Dermis blood vessel endothelial cell (primary cell): ENCODE results near the gene FN3KRP. TPM values are rescaled to one million over a fixed set of nuclear protein-coding genes. Genes with fewer than 3 reads are reported as not detected.

Experiments used
- DNase-seq: peaks from one replicate; pipeline ENCODE4 v3.0.0; 2010
- total RNA-seq: library from RNA; depleted of rRNA; stranded (reverse); fragments of >200 nt; gene quantifications from 2 replicates; pipeline ENCODE4 v1.2.3, GENCODE V29; 2014

The FN3KRP gene
- total RNA-seq, 1 donor from 2014 or later = 19.1 TPM

- no peak for DNase-seq
Observed at GRCh38 chr17:82687871-82688270, 28.6 kb upstream of the FN3KRP start.

- no peak for DNase-seq
Observed at GRCh38 chr17:82689077-82689476, 27.4 kb upstream of the FN3KRP start.

GRCh38 chr17:82690786-82691489 is 25.6 kb upstream of the FN3KRP start:
- no peak for DNase-seq

- DNase-seq = no peak
Observed at GRCh38 chr17:82691714-82692113, 24.8 kb upstream of the FN3KRP start.

GRCh38 chr17:82692268-82692667 is 24.2 kb upstream of the FN3KRP start:
- no peak for DNase-seq

- DNase-seq = no peak
Observed at GRCh38 chr17:82693168-82693867, 23.2 kb upstream of the FN3KRP start.

- no peak for DNase-seq
Observed at GRCh38 chr17:82694647-82695046, 21.9 kb upstream of the FN3KRP start.

- DNase-seq = no peak
Observed at GRCh38 chr17:82696259-82696658, 20.2 kb upstream of the FN3KRP start.

GRCh38 chr17:82696916-82697807 is 19.3 kb upstream of the FN3KRP start:
- peak; percentile 6 for DNase-seq

- no peak for DNase-seq
Observed at GRCh38 chr17:82697808-82698064, 18.8 kb upstream of the FN3KRP start.

GRCh38 chr17:82698065-82698973 is 18.2 kb upstream of the FN3KRP start, which contains the start of gene RAB40B:
TSS of gene RAB40B (minus strand) at chr17:82698698. CDS start at chr17:82698596, 102 bp downstream.
- peak; percentile 99 for DNase-seq

GRCh38 chr17:82698974-82699442 is 17.5 kb upstream of the FN3KRP start:
- DNase-seq = no peak

GRCh38 chr17:82699551-82699950 is 17.0 kb upstream of the FN3KRP start:
- DNase-seq = no peak

GRCh38 chr17:82702231-82702927 is 14.1 kb upstream of the FN3KRP start:
- no peak for DNase-seq

- no peak for DNase-seq
Observed at GRCh38 chr17:82703036-82703745, 13.3 kb upstream of the FN3KRP start.

GRCh38 chr17:82703935-82704865 is 12.3 kb upstream of the FN3KRP start:
- DNase-seq = no peak

- DNase-seq = no peak
Observed at GRCh38 chr17:82704886-82705285, 11.6 kb upstream of the FN3KRP start.

GRCh38 chr17:82705756-82706155 is 10.8 kb upstream of the FN3KRP start:
- no peak for DNase-seq

GRCh38 chr17:82709024-82709675 is 7.4 kb upstream of the FN3KRP start:
- DNase-seq = no peak
